Right ventricle myocardium superior (tissue), 1 donor: ENCODE data around the gene MEI1. TPM values are rescaled to one million over a fixed set of nuclear protein-coding genes. Genes with fewer than 3 reads are reported as not detected.
"Not testable (repeated sequence)": the region's sequence is repeated elsewhere in the genome, so short reads cannot be mapped to it uniquely, and the experiment has no call there.

Source experiments
- ATAC-seq: fragments of 200-7000 bp; cut with Tn5 transposase; one replicate; pipeline ENCODE4 v1.9.1; 2020; ENCODE audit warnings: mild to moderate bottlenecking; ENCODE audit not compliant: poor library complexity
- DNase-seq: peaks from one replicate; pipeline ENCODE4 v3.0.0-alpha.2; 2020
- intact Hi-C: fragments of 100-400 bp; cut with DNase I; formaldehyde crosslinking; loops from one replicate; pipeline ENCODE4 v1.11.2; 2022
- long read RNA-seq: library from polyadenylated mRNA; unstranded; transcript quantifications from one replicate; pipeline ENCODE4 v2.0.0, GENCODE V29; 2021
- total RNA-seq: library from RNA; stranded (reverse); fragmentation: NEBNext Ultra II Directional; extraction: Animal tissue kit (Norgen Biotek cat#: 25700); gene quantifications from one replicate; pipeline ENCODE4 v1.2.1, GENCODE V29; 2021
- donor health status: DM: no; HTN: yes; CAD: no; lungs with severe emphysema.

The MEI1 gene
- not detected for total RNA-seq
- long read RNA-seq, partial matches to known transcripts = 0 of 1 reads
- long read RNA-seq, other reads (novel, unspliced or antisense) = 1 of 1 reads

DNA sequence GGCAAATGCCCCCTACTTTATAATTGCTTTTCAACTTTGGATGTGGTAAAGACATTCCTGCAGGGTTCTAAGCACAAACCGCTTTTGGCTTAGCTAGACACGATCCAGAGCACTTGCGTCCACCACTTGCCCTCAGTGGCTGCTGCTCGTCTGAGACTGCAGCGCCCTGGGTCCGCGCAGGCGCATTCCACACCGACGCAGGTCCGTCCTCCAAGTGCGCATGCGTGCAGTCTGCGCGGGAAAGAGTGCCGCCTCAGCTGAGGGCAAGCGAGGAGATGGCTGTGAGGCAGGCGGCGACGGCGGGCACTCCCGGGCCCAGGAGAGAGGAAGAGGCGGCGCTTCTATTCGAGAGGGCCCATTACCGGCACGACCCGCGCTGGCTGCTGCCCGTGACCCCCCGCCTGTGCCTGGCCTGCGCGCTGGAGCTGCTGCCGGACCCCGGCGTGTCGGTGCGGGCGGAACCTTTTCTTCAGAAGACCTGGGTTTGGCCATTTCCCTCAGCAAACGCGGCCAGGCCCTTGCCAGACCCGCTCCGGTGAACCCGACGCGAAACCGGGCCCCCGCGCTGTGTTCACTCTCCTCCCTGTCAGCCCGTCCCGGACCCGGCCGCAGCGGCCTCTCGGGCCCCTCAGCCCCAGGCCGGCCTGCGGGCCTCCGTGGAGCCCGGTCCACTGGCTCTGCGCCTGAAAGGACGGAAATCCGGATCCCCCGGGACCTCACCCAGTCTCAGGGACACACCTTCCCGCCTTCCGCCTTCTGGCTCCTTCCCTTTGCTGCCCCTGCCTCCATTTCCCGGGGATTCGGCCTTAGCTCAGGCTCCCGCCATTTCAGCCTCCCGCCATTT, at the start of gene MEI1:
TSS of gene MEI1 (plus strand) at position 240 of the 844 bp plus-strand sequence. CDS start at position 276, 36 bp downstream.
- ATAC-seq (peak; percentile 84), DNase-seq (peak; percentile 92)
- intact Hi-C loops = loop anchor here (5.0 kb wide), 1 partner anchor 243 kb away; no protein-coding TSS in a partner anchor

- intact Hi-C loops = no loop called here
These were observed 49.1 kb upstream of the MEI1 start for GRCh38 chr22:41650229-41650628.

DNA sequence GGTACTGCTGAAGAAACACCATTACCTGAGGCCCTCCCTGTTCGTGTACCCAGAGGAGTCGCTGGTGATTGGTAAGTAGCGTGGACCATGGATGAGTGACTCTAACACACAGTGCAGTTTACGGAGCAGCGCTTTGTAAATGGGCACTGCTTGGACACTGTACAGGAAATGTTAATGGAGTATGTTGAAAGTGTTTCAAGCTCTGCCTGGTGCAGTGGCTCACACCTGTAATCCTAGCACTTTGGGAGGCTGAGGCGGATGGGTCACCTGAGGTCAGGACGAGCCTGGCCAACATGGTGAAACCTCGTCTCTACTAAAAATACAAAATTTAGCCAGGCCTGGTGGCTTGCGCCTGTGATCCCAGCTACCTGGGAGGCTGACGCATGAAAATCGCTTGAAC, 48.5 kb upstream of the MEI1 start:
- ATAC-seq (no peak), DNase-seq (no peak)
- intact Hi-C loops = no loop called here

More at GRCh38 chr22:41650229-41650628, 49.1 kb upstream of the MEI1 start:
- ATAC-seq (no peak), DNase-seq (no peak)

DNA sequence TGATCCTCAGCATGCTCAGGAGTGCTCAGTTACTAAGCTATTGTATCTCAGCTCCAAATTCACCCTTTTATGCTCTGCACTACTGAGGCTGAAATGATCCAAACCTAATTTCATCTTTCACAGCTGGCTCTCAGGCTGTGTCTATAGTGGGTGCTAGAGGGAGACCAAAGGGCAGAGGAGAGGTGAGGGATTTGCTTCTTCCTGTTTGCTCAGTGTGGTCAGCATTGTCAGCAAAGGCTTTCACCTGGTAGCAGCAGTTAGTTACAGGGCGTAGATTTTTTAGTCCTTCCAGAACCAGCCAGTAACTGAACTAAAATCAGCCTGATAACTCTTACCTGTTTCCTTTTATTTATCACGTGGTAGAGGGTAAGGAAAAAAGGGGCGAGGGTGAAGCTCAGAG, 45.0 kb upstream of the MEI1 start:
- ATAC-seq (no peak), DNase-seq (no peak)
- intact Hi-C loops = no loop called here

DNA sequence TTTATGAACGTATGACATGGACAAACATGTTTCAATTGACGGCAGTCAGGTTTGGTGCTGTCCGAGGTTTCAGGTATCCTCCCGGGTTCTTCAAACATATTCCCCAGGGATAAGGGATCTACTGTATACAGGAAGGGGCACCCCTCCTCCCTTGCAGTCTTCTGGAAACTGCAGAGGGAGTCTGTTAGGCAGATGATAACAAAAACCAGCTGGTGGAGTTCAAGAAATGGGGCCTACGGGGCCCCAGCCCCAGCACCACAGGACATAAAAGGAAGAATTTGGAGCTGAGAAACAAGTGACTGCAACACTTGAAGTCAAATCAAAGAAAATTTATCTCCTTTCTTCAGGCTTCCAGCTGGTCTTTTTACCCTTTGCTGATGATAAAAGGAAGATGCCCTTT, 42.7 kb upstream of the MEI1 start:
- intact Hi-C loops = no loop called here
- no peak for DNase-seq
- ATAC-seq = no peak

- intact Hi-C loops = no loop called here
These were observed 41.6 kb upstream of the MEI1 start for GRCh38 chr22:41657709-41658108.

GRCh38 chr22:41658869-41659268, 40.4 kb upstream of the MEI1 start:
- ATAC-seq = no peak
- intact Hi-C loops = no loop called here

More at GRCh38 chr22:41657709-41658108, 41.6 kb upstream of the MEI1 start:
- ATAC-seq (no peak), DNase-seq (no peak)

DNA sequence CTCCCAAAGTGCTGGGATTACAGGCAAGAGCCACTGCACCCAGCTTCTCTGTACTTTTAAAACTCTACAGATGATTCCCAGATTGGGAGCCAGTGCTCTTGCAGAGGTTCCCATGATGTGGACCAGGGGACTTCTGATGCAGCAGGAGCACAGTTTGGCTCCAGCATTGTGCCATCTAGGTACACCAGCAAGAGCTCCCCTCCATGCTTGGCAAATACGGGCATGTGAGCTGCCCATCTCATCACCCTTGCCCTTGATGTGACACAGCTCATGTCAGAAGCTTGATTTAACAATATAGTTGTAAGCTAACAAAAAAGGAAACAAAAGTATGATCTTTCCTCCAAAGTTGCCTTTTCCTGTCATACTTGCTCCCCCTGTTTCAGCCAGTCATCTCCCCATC, 39.4 kb upstream of the MEI1 start:
- DNase-seq (peak; percentile 51), ATAC-seq (peak; percentile 80)
- intact Hi-C loops = no loop called here

More at GRCh38 chr22:41658869-41659268, 40.4 kb upstream of the MEI1 start:
- no peak for DNase-seq

DNA sequence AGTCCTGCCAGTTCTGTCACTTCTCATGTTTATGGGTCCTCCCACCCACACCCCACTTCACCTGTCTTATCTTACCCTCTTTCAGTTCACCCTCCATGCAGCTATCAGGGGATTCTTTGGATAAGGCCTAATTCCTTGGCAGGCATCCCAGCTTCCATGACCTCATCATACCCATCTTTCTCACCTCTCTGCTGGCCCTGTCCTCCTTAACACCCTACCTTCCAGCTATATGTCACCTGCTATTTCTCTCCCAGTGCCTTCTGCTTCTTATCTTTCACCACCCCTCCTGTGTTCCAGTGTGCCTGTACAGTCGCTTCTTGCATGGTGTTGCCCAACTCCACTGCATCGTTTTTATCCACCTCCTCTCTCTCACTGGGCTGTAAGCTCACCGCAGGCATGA, 38.9 kb upstream of the MEI1 start:
- DNase-seq = peak; percentile 48
- ATAC-seq = peak; percentile 87

GRCh38 chr22:41661088-41661487, 38.2 kb upstream of the MEI1 start:
- ATAC-seq (no peak), DNase-seq (no peak)
- intact Hi-C loops = no loop called here

More for the DNA sequence above, 38.9 kb upstream of the MEI1 start:
- intact Hi-C loops = no loop called here

GRCh38 chr22:41661713-41662112, 37.6 kb upstream of the MEI1 start:
- ATAC-seq = no peak
- intact Hi-C loops = no loop called here
- no peak for DNase-seq

DNA sequence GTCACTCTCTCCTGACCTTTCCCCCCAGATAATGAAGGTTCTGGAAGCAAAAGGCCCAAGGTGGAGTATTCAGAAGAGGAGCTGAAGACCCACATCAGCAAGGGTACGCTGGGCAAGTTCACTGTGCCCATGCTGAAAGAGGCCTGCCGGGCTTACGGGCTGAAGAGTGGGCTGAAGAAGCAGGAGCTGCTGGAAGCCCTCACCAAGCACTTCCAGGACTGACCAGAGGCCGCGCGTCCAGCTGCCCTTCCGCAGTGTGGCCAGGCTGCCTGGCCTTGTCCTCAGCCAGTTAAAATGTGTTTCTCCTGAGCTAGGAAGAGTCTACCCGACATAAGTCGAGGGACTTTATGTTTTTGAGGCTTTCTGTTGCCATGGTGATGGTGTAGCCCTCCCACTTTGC, 35.7 kb upstream of the MEI1 start:
- ATAC-seq, intact Hi-C loops, DNase-seq: not testable (repeated sequence)

GRCh38 chr22:41664490-41664889, 34.8 kb upstream of the MEI1 start:
- no peak for DNase-seq
- intact Hi-C loops = no loop called here
- no peak for ATAC-seq

GRCh38 chr22:41664951-41665350, 34.4 kb upstream of the MEI1 start:
- DNase-seq (no peak), ATAC-seq (no peak)
- intact Hi-C loops = no loop called here

DNA sequence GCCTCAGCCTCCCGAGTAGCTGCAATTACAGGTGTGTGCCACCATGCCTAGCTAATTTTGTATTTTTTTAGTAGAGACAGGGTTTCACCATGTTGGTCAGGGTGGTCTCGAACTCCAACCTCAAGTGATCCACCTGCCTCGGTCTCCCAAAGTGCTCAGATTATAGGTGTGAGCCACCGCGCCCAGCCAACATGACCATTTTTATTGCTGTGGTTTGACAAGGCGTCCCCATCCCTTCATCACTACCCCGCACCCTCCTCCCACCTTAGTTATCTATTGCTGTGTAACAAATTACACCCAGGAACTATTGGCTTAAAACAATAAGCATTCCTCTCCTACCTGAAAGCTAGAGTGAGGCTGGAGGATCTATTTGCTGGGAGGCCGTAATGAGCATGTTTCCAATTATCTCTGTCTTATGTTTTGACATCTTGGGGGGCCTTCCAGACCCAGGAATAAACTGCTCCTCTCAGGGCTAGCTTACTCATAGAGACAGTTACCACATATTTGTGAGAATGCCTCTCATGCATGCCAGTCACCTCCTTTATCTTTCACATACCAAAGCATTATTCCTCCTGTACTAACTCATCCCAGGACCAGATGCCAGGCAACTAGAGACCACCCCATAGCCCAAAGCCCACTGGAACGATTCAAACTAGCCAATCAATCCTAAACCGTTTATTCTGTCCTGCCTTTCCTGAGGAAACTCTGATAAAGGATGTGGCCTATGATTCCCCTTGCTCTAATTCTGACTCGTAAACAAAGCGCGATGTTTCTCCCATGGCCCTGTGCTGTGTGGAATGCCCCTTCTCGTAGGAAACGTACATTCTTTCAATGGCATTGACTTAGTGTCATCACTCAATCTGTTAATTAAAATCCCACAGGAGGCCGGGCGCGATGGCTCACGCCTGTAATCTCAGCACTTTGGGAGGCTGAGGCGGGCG, 30.1 kb upstream of the MEI1 start:
- ATAC-seq (no peak), DNase-seq (peak; percentile 27)
- intact Hi-C loops = no loop called here

- ATAC-seq, intact Hi-C loops: not testable (repeated sequence)
- DNase-seq = peak; percentile 14
These were observed 27.2 kb upstream of the MEI1 start for GRCh38 chr22:41672096-41672495.

DNA sequence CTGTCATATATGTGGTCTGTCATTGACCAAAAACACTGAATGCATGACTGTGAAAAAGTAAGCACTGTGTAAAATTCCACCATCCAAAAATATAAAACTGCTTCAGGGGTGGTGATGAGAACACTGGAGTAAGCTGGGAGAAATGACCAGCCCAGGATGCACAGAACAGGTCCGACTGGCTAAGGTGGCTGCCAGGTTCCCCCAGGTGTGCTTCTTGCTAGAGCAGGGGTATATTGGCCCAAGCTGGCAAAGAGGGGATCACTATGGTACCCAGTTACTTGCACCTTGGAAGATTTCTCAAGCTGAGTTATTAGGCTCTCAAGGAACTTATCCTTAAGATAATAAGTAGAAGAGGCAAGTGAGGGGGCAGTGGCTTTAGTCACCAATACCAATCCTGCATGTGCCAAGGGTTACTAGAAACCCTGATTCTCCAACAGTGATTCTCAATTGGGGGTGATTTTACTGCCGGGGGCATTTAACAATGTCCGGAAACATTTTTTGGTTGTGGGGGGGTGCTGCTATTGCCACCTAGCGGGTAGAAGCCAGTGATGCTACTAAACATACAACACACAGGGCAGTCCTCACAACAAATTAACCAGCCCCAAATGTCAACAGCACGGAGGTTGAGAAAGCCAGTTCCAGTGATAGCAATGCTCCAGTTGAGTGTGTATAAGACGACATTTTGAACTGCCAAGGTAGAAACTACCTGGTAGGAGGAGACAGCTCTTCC, 26.4 kb upstream of the MEI1 start:
- DNase-seq = no peak
- ATAC-seq = no peak
- intact Hi-C loops = no loop called here

- peak; percentile 25 for DNase-seq
- peak; percentile 25 for ATAC-seq
- intact Hi-C loops = no loop called here
These were observed 24.4 kb upstream of the MEI1 start for GRCh38 chr22:41674846-41675340.
